SK-N-SH (cell line): Measurements from ENCODE around the gene DCLK1. TPM values are rescaled to one million over a fixed set of nuclear protein-coding genes. Genes with fewer than 3 reads are reported as not detected.

Experiments
- CTCF ChIA-PET: fragments of 300-600, 350-600 bp; formaldehyde crosslinking; extraction: SDS; loops from one replicate; lab custom pipeline; 2021; lab: Yijun Ruan, JAX
- POLR2A ChIA-PET: fragments of 350-600 bp; sonication (Branson Sonifier 250); formaldehyde crosslinking; extraction: SDS; loops from one replicate; lab custom pipeline; 2020; ENCODE audit warnings: antibody characterized with exemption, inconsistent platforms; lab: Yijun Ruan, JAX
- DNase-seq: peaks from one replicate; pipeline ENCODE4 v3.0.0; 2012
- H2AFZ ChIP-seq: fragments of 200-600 bp; sonication (generic); 2 replicates; pipeline ENCODE4 v1.8.1; 2016; ENCODE audit warnings: antibody characterized with exemption, mild to moderate bottlenecking, low read depth
- H3F3A ChIP-seq: fragments of 200-600 bp; sonication (generic); replicated peaks from 2 replicates; pipeline ENCODE3; 2016; ENCODE audit warnings: antibody characterized with exemption, mild to moderate bottlenecking; ENCODE audit not compliant: insufficient read depth
- H3K27ac ChIP-seq, 2 experiments: fragments of 200-500 bp in 1 of 2; fragments of 200-600 bp in 1 of 2; sonication (Bioruptor generic) in 1 of 2; sonication (generic), shearing (Covaris generic) in 1 of 2; 2 replicates each; pipeline versions ENCODE4 v1.5.1 to v1.6.1; 2014 to 2016; ENCODE audit warnings: low read depth in 2 of 2, inconsistent platforms in 1 of 2, low read length in 1 of 2, mild to moderate bottlenecking in 1 of 2, mixed read lengths in 1 of 2
- H3K27me3 ChIP-seq: fragments of 200-600 bp; sonication (generic), shearing (Covaris generic); 2 replicates; pipeline ENCODE4 v1.6.1; 2016; ENCODE audit warnings: mixed run types; ENCODE audit not compliant: insufficient read depth
- H3K36me3 ChIP-seq, 2 experiments: fragments of 200-500 bp in 1 of 2; fragments of 200-600 bp in 1 of 2; sonication (Bioruptor generic) in 1 of 2; sonication (generic) in 1 of 2; replicated peaks in 1 of 2; 2 replicates each; pipeline versions ENCODE3 to v1.5.1; 2014 to 2016; ENCODE audit warnings: low read length in 1 of 2, mild to moderate bottlenecking in 1 of 2; ENCODE audit not compliant: insufficient read depth in 2 of 2, control insufficient read depth in 1 of 2
- H3K4me1 ChIP-seq, 2 experiments: fragments of 200-500 bp in 1 of 2; fragments of 200-600 bp in 1 of 2; sonication (Bioruptor generic) in 1 of 2; sonication (generic), shearing (Covaris generic) in 1 of 2; 2 replicates each; pipeline versions ENCODE4 v1.5.1 to v1.6.1; 2014 to 2016; ENCODE audit warnings: low read depth in 1 of 2, low read length in 1 of 2, mixed run types in 1 of 2; ENCODE audit not compliant: insufficient read depth in 2 of 2, control insufficient read depth in 1 of 2
- H3K4me2 ChIP-seq: fragments of 200-600 bp; sonication (generic), shearing (Covaris generic); 2 replicates; pipeline ENCODE4 v1.6.1; 2017; ENCODE audit warnings: mixed run types
- H3K4me3 ChIP-seq, 2 experiments: fragments of 200-500 bp in 1 of 2; fragments of 200-600 bp in 1 of 2; sonication (Bioruptor generic) in 1 of 2; sonication (generic), shearing (Covaris generic) in 1 of 2; 2 replicates each; pipeline versions ENCODE4 v1.5.1 to v1.8.1; 2014 to 2016; ENCODE audit warnings: low read depth in 2 of 2, inconsistent platforms in 1 of 2, low read length in 1 of 2, mild to moderate bottlenecking in 1 of 2, mixed read lengths in 1 of 2, moderate library complexity in 1 of 2
- H3K79me2 ChIP-seq: fragments of 200-600 bp; sonication (generic); 2 replicates; pipeline ENCODE4 v1.8.1; 2017; ENCODE audit warnings: mild to moderate bottlenecking; ENCODE audit not compliant: insufficient read depth
- H3K9ac ChIP-seq: fragments of 200-600 bp; sonication (generic); 2 replicates; pipeline ENCODE4 v1.6.1; 2017; ENCODE audit warnings: mixed run types
- H3K9me2 ChIP-seq: fragments of 200-600 bp; sonication (generic); 2 replicates; pipeline ENCODE4 v1.6.1; 2017; ENCODE audit warnings: mixed run types
- H3K9me3 ChIP-seq: fragments of 200-600 bp; sonication (generic); 2 replicates; pipeline ENCODE4 v1.6.1; 2017; ENCODE audit warnings: mixed run types, mild to moderate bottlenecking, moderate library complexity
- H4K20me1 ChIP-seq: fragments of 200-600 bp; sonication (generic); 2 replicates; pipeline ENCODE4 v1.6.1; 2017; ENCODE audit warnings: mild to moderate bottlenecking, mixed run types; ENCODE audit not compliant: insufficient read depth
- ELF1 ChIP-seq: IDR thresholded peaks from 2 replicates; pipeline ENCODE4 v1.4.0; 2012
- EZH2phosphoT487 ChIP-seq: fragments of 200-600 bp; sonication (generic); IDR thresholded peaks from 2 replicates; pipeline ENCODE4 v1.6.1; 2017; ENCODE audit warnings: low read depth, mixed run types, mild to moderate bottlenecking, antibody characterized with exemption, moderate library complexity, borderline replicate concordance
- FOSL2 ChIP-seq: IDR thresholded peaks from 2 replicates; pipeline ENCODE4 v1.4.0; 2012; ENCODE audit warnings: low read depth, mild to moderate bottlenecking, moderate library complexity, borderline replicate concordance
- FOXJ3 ChIP-seq: sonication (generic); formaldehyde crosslinking; IDR thresholded peaks from 2 replicates; pipeline ENCODE4 v1.5.1; 2020; ENCODE audit warnings: mild to moderate bottlenecking, missing genetic modification reagents
- GATA2 ChIP-seq: sonication (generic); formaldehyde crosslinking; IDR thresholded peaks from 2 replicates; pipeline ENCODE4 v1.5.0; 2020; ENCODE audit warnings: mild to moderate bottlenecking, missing genetic modification reagents
- NFIC ChIP-seq: IDR thresholded peaks from 2 replicates; pipeline ENCODE4 v1.4.0; 2012; ENCODE audit warnings: borderline replicate concordance
- RAD21 ChIP-seq: IDR thresholded peaks from 2 replicates; pipeline ENCODE4 v1.6.1; 2012; ENCODE audit warnings: mild to moderate bottlenecking, low read length
- RFX5 ChIP-seq: IDR thresholded peaks from 2 replicates; pipeline ENCODE4 v1.6.1; 2012; ENCODE audit warnings: mild to moderate bottlenecking, improper control_type of control experiment, low read length
- RXRA ChIP-seq: IDR thresholded peaks from 2 replicates; pipeline ENCODE4 v1.4.0; 2012; ENCODE audit warnings: low read depth, mild to moderate bottlenecking, borderline replicate concordance
- SIN3A ChIP-seq: IDR thresholded peaks from 2 replicates; pipeline ENCODE4 v1.6.1; 2012; ENCODE audit warnings: low read depth, mild to moderate bottlenecking, low read length, moderate library complexity, borderline replicate concordance
- WGBS: methylation state at CpG from one replicate; pipeline ENCODE4 v1.1.6; 2017; ENCODE audit warnings: low lambda C conversion rate; 5-methylcytosine and 5-hydroxymethylcytosine counted together
- polyA plus RNA-seq, 3 experiments: library from polyadenylated mRNA; depleted of rRNA; stranded (reverse); fragments of >200 nt; gene quantifications; 2 replicates each; pipeline ENCODE4 v1.2.3, GENCODE V29; 2012
- TF ChIP-seq, protein P1 (sequence below): fragments of 200-600 bp; sonication (generic); IDR thresholded peaks from 2 replicates; pipeline ENCODE4 v1.6.1; 2017; ENCODE audit warnings: antibody characterized with exemption, mild to moderate bottlenecking, moderate library complexity
- TF ChIP-seq, protein P2 (sequence below): IDR thresholded peaks from 2 replicates; pipeline ENCODE4 v1.6.1; 2012; ENCODE audit warnings: mild to moderate bottlenecking, low read depth, low read length, moderate library complexity
- TF ChIP-seq, protein P3 (sequence below): IDR thresholded peaks from 2 replicates; pipeline ENCODE4 v1.4.0; 2012; ENCODE audit warnings: low read depth, borderline replicate concordance

The DCLK1 gene
- polyA plus RNA-seq, 1 of the 3 experiments (the other 2 are of a cell fraction): 1.1 TPM

DNA sequence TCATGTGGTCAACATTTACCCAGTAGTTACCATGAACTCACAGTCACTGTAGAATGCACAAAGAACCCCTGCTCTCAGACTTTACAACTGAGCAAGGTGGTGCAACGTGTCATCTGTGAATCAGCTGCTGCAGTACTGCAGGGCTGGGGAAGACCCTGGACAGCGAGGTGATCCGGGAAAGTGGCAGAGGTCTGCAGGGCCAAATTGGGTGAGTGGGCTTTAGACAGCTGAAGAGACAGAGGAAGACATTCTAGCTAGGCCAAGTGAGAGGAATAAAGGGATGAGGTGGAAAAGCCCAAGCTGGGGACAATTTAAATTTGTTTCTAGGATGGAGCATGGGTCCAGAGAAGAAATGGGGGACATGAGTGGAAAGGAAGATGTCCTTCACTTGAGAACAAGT is 270.5 kb downstream of the DCLK1 start:
- H3K4me3 ChIP-seq: no peak overlapping the region
- CTCF ChIA-PET: interaction anchor here (0.8 to 1.5 kb wide), 3 partner anchors 9 to 23 kb away, joined by 3 read pairs; no protein-coding TSS in a partner anchor
- H3K9ac ChIP-seq: no peak overlapping the region
- DNase-seq: no peak
- H3K79me2 ChIP-seq: no peaks in the 10 kb centered on the region
- no peaks in the 10 kb centered on the region for H3K27me3 ChIP-seq
- H3F3A ChIP-seq: no peaks in the 10 kb centered on the region
- H3K4me2 ChIP-seq: no peak overlapping the region
- TF ChIP-seq, protein P1, sequence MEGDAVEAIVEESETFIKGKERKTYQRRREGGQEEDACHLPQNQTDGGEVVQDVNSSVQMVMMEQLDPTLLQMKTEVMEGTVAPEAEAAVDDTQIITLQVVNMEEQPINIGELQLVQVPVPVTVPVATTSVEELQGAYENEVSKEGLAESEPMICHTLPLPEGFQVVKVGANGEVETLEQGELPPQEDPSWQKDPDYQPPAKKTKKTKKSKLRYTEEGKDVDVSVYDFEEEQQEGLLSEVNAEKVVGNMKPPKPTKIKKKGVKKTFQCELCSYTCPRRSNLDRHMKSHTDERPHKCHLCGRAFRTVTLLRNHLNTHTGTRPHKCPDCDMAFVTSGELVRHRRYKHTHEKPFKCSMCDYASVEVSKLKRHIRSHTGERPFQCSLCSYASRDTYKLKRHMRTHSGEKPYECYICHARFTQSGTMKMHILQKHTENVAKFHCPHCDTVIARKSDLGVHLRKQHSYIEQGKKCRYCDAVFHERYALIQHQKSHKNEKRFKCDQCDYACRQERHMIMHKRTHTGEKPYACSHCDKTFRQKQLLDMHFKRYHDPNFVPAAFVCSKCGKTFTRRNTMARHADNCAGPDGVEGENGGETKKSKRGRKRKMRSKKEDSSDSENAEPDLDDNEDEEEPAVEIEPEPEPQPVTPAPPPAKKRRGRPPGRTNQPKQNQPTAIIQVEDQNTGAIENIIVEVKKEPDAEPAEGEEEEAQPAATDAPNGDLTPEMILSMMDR: no peak
- TF ChIP-seq GATA2 (no peak), RXRA (no peak)
- TF ChIP-seq, all 33 proteins: peak for 0
- WGBS: 72% methylated on average over 3 of the region's 3 CpGs
- H3K4me1 ChIP-seq: peaks cover under 1 to 4% of the 10 kb centered on the region in 2 experiments; a peak in 1 of 4 replicates
- H3K9me2 ChIP-seq: no peaks in the 10 kb centered on the region
- POLR2A ChIA-PET: no interaction called here
- no peak overlapping the region for H3K27ac ChIP-seq
- no peaks in the 10 kb centered on the region for H4K20me1 ChIP-seq
- no peaks in the 10 kb centered on the region for H3K36me3 ChIP-seq
- H3K9me3 ChIP-seq: no peaks in the 10 kb centered on the region
- no peak overlapping the region for H2AFZ ChIP-seq

DNA sequence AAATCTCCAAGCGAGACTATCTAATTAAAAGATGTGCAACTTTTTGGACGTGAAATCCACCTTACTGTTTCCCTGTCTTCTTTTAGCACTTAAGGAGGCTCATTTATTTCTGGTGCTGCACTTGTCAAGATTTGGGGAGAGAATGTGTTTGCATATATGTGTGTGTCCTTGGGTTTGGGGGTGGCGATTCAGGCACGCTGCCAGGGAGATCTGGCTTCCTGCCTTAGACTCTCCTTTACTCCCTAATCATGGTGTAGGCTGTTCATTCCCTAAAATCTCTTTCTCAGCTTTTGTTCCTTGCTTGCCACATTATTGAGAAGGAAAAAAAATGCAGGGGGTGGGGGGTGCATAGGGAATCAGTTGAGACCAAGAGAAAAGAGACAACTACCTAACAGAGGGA is 271.2 kb downstream of the DCLK1 start:
- Histone ChIP-seq H2AFZ (no peak overlapping the region), H4K20me1 (no peaks in the 10 kb centered on the region), H3K4me3 (no peak overlapping the region), H3K4me2 (no peak overlapping the region), H3F3A (no peaks in the 10 kb centered on the region), H3K79me2 (no peaks in the 10 kb centered on the region), H3K9me2 (no peaks in the 10 kb centered on the region), H3K27ac (no peak overlapping the region), H3K9ac (no peak overlapping the region), H3K9me3 (no peaks in the 10 kb centered on the region), H3K27me3 (no peaks in the 10 kb centered on the region), H3K4me1 (peaks cover 4% of the 10 kb centered on the region in 2 experiments; a peak in 1 of 4 replicates), H3K36me3 (no peaks in the 10 kb centered on the region)
- WGBS: 81% methylated on average over 4 of the region's 4 CpGs
- TF ChIP-seq NFIC: no peak
- TF ChIP-seq, protein P2, sequence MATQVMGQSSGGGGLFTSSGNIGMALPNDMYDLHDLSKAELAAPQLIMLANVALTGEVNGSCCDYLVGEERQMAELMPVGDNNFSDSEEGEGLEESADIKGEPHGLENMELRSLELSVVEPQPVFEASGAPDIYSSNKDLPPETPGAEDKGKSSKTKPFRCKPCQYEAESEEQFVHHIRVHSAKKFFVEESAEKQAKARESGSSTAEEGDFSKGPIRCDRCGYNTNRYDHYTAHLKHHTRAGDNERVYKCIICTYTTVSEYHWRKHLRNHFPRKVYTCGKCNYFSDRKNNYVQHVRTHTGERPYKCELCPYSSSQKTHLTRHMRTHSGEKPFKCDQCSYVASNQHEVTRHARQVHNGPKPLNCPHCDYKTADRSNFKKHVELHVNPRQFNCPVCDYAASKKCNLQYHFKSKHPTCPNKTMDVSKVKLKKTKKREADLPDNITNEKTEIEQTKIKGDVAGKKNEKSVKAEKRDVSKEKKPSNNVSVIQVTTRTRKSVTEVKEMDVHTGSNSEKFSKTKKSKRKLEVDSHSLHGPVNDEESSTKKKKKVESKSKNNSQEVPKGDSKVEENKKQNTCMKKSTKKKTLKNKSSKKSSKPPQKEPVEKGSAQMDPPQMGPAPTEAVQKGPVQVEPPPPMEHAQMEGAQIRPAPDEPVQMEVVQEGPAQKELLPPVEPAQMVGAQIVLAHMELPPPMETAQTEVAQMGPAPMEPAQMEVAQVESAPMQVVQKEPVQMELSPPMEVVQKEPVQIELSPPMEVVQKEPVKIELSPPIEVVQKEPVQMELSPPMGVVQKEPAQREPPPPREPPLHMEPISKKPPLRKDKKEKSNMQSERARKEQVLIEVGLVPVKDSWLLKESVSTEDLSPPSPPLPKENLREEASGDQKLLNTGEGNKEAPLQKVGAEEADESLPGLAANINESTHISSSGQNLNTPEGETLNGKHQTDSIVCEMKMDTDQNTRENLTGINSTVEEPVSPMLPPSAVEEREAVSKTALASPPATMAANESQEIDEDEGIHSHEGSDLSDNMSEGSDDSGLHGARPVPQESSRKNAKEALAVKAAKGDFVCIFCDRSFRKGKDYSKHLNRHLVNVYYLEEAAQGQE: no peak
- TF ChIP-seq, protein P3, sequence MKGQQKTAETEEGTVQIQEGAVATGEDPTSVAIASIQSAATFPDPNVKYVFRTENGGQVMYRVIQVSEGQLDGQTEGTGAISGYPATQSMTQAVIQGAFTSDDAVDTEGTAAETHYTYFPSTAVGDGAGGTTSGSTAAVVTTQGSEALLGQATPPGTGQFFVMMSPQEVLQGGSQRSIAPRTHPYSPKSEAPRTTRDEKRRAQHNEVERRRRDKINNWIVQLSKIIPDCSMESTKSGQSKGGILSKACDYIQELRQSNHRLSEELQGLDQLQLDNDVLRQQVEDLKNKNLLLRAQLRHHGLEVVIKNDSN: no peak
- TF ChIP-seq RXRA: no peak
- TF ChIP-seq GATA2: no peak
- no peak for TF ChIP-seq FOSL2
- TF ChIP-seq ELF1: no peak
- TF ChIP-seq RFX5: no peak
- no peak for TF ChIP-seq FOXJ3 (CRISPR knock-in tag)
- no peak for TF ChIP-seq EZH2phosphoT487
- no peak for TF ChIP-seq RAD21
- no peak for TF ChIP-seq SIN3A
- DNase-seq: no peak
- POLR2A ChIA-PET: no interaction called here
- CTCF ChIA-PET: interaction anchor here (0.6 to 1.5 kb wide), 4 partner anchors 10 to 31 kb away, joined by 3 to 4 read pairs (median 3); no protein-coding TSS in a partner anchor
